K562 (cell line): ENCODE data around the gene EFNA2. TPM values are rescaled to one million over a fixed set of nuclear protein-coding genes. Genes with fewer than 3 reads are reported as not detected.

ENCODE experiments used
- ATAC-seq: fragments of 200-7000 bp; cut with Tn5 transposase; 3 replicates; pipeline ENCODE4 v1.9.1; 2020; ENCODE audit warnings: moderate library complexity
- BruUV-seq: library from RNA; stranded (reverse); fragments of 400-500 nt; replicated peaks from 2 replicates; lab custom pipeline; 2021; lab: Mats Ljungman, UMichigan
- CTCF ChIA-PET: fragments of 300-600 bp; formaldehyde crosslinking; extraction: SDS; loops from one replicate; lab custom pipeline; 2021; ENCODE audit warnings: low intra/inter-chr PET ratio; lab: Yijun Ruan, JAX
- POLR2A ChIA-PET: fragments of 300-600, 350-650 bp; sonication (Branson Sonifier 250); formaldehyde crosslinking; extraction: SDS; loops from one replicate; lab custom pipeline; 2021; ENCODE audit warnings: antibody characterized with exemption, inconsistent platforms; lab: Yijun Ruan, JAX
- DNase-seq, 4 experiments: peaks; one replicate each; pipeline versions ENCODE4 v3.0.0 to v3.0.0-alpha.2; 2011 to 2018; ENCODE audit warnings: low spot score in 3 of 4, mixed read lengths in 3 of 4; ENCODE audit errors: extremely low read depth in 1 of 4
- FAIRE-seq: peaks from 2 replicates; lab custom pipeline; 2011; peaks lifted over from hg19 to GRCh38; lab: Jason Lieb, UNC
- H2AFZ ChIP-seq: 2 replicates; pipeline ENCODE4 v1.6.0; 2011; ENCODE audit warnings: low read depth, low read length, control low read depth, inconsistent platforms
- H3K27ac ChIP-seq: fragments of 200-600 bp; 3 replicates; pipeline ENCODE4 v1.8.0; 2011; ENCODE audit warnings: low read depth, mild to moderate bottlenecking, control low read depth, inconsistent platforms, low read length, moderate library complexity, mixed read lengths; ENCODE audit errors: extremely low read depth
- H3K27me3 ChIP-seq, 2 experiments: fragments of 300-600 bp in 1 of 2; 2 replicates in 1 of 2; 3 replicates in 1 of 2; pipeline versions ENCODE4 v1.6.0 to v1.8.0; 2011; ENCODE audit warnings: inconsistent platforms in 2 of 2, low read length in 2 of 2, mild to moderate bottlenecking in 1 of 2, mixed read lengths in 1 of 2, moderate library complexity in 1 of 2; ENCODE audit not compliant: control insufficient read depth in 2 of 2, insufficient read depth in 2 of 2
- H3K36me3 ChIP-seq: fragments of 300-600 bp; 3 replicates; pipeline ENCODE4 v1.8.0; 2011; ENCODE audit warnings: mild to moderate bottlenecking, low read length, inconsistent platforms; ENCODE audit not compliant: control insufficient read depth, insufficient read depth
- H3K4me1 ChIP-seq, 2 experiments: fragments of 200-600 bp in 1 of 2; replicated peaks in 1 of 2; 2 replicates in 1 of 2; 3 replicates in 1 of 2; pipeline versions ENCODE4 v1.5.1 to v1.8.0; 2011; ENCODE audit warnings: inconsistent platforms in 2 of 2, low read length in 2 of 2, mild to moderate bottlenecking in 1 of 2, mixed read lengths in 1 of 2, moderate library complexity in 1 of 2; ENCODE audit not compliant: control insufficient read depth in 2 of 2, insufficient read depth in 2 of 2
- H3K4me2 ChIP-seq: 2 replicates; pipeline ENCODE4 v1.6.1; 2011; ENCODE audit warnings: low read length, control low read depth, inconsistent platforms, mixed read lengths; ENCODE audit not compliant: insufficient read depth
- H3K4me3 ChIP-seq: fragments of 200-600 bp; sonication (generic), shearing (Covaris generic); 2 replicates; pipeline ENCODE4 v1.5.1; 2016; ENCODE audit warnings: control low read depth, inconsistent platforms
- H3K79me2 ChIP-seq: fragments of 200-600 bp; 3 replicates; pipeline ENCODE4 v1.8.0; 2011; ENCODE audit warnings: low read length, inconsistent platforms; ENCODE audit not compliant: control insufficient read depth, insufficient read depth
- H3K9ac ChIP-seq, 2 experiments: 2 replicates each; pipeline versions ENCODE4 v1.6.0 to v1.6.1; 2011; ENCODE audit warnings: low read depth in 2 of 2, low read length in 2 of 2, control low read depth in 1 of 2, inconsistent platforms in 1 of 2, mild to moderate bottlenecking in 1 of 2, mixed read lengths in 1 of 2; ENCODE audit not compliant: insufficient read depth in 1 of 2
- H3K9me1 ChIP-seq: one replicate; pipeline ENCODE4 v1.6.0; 2011; ENCODE audit warnings: inconsistent platforms, mild to moderate bottlenecking, low read length, moderate library complexity; ENCODE audit not compliant: control insufficient read depth, insufficient read depth
- H3K9me3 ChIP-seq: replicated peaks from 2 replicates; pipeline ENCODE4 v1.5.1; 2011; ENCODE audit warnings: low read depth, low read length, inconsistent platforms; ENCODE audit not compliant: control insufficient read depth, insufficient read depth
- H4K20me1 ChIP-seq: replicated peaks from 2 replicates; pipeline ENCODE4 v1.6.1; 2011; ENCODE audit warnings: low read length, inconsistent platforms, mixed read lengths; ENCODE audit not compliant: control insufficient read depth, insufficient read depth
- CHD1 ChIP-seq: fragments of 200-600 bp; sonication (generic); IDR thresholded peaks from one replicate; pipeline ENCODE4 v1.6.1; 2012; ENCODE audit warnings: mild to moderate bottlenecking, moderate library complexity, low read length, inconsistent platforms
- HDAC1 ChIP-seq, 2 experiments: fragments of 450-650 bp; IDR thresholded peaks; 2 replicates each; pipeline ENCODE4 v1.6.1; 2016 to 2017; ENCODE audit warnings: inconsistent platforms in 1 of 2, mild to moderate bottlenecking in 1 of 2, moderate library complexity in 1 of 2
- HNRNPK ChIP-seq: fragments of 200-400 bp; formaldehyde crosslinking; IDR thresholded peaks from one replicate; pipeline ENCODE4 v1.6.1; 2018; ENCODE audit warnings: mild to moderate bottlenecking, low read depth, low read length; ENCODE audit not compliant: poor library complexity, severe bottlenecking
- KDM2B ChIP-seq: fragments of 250-450 bp; sonication (Bioruptor Pico); IDR thresholded peaks from 2 replicates; pipeline ENCODE4 v1.8.0; 2021; ENCODE audit warnings: mild to moderate bottlenecking, moderate library complexity
- POLR2AphosphoS2 ChIP-seq: IDR thresholded peaks from 2 replicates; pipeline ENCODE4 v1.6.1; 2012; ENCODE audit warnings: low read length, improper control_type of control experiment
- POLR2B ChIP-seq: fragments of 450-650 bp; IDR thresholded peaks from 2 replicates; pipeline ENCODE4 v1.6.1; 2018; ENCODE audit warnings: low read depth; ENCODE audit not compliant: partially characterized antibody
- POLR2G ChIP-seq: fragments of 200-400 bp; formaldehyde crosslinking; IDR thresholded peaks from 2 replicates; pipeline ENCODE4 v1.6.1; 2017; ENCODE audit warnings: low read depth, mild to moderate bottlenecking, antibody characterized with exemption, low read length, moderate library complexity
- PRDM10 ChIP-seq: fragments of 450-650 bp; IDR thresholded peaks from 2 replicates; pipeline ENCODE4 v1.6.1; 2018; ENCODE audit not compliant: partially characterized antibody
- YY1 ChIP-seq, 3 experiments: IDR thresholded peaks; 2 replicates each; pipeline ENCODE4 v1.6.1; 2011; ENCODE audit warnings: low read length in 2 of 3, mild to moderate bottlenecking in 2 of 3, moderate library complexity in 2 of 3, borderline replicate concordance in 1 of 3, control low read depth in 1 of 3, low read depth in 1 of 3; ENCODE audit not compliant: insufficient read depth in 3 of 3, insufficient replicate concordance in 2 of 3, control insufficient read depth in 1 of 3, insufficient read length in 1 of 3; ENCODE audit errors: extremely low read depth in 1 of 3
- ZBTB7A ChIP-seq: IDR thresholded peaks from 2 replicates; pipeline ENCODE4 v1.6.1; 2011; ENCODE audit warnings: low read depth, mild to moderate bottlenecking, low read length, moderate library complexity, borderline replicate concordance; ENCODE audit not compliant: control insufficient read depth
- ZNF511 ChIP-seq: sonication (generic); formaldehyde crosslinking; IDR thresholded peaks from 2 replicates; pipeline ENCODE4 v1.8.0; 2022; ENCODE audit warnings: mild to moderate bottlenecking, missing genetic modification reagents
- ZNF740 ChIP-seq, 3 experiments: fragments of 200-800 bp in 1 of 3; sonication (Bioruptor generic) in 1 of 3; sonication (generic) in 1 of 3; formaldehyde crosslinking in 1 of 3; IDR thresholded peaks; 2 replicates each; pipeline versions ENCODE4 v1.6.1 to v1.8.0; 2016 to 2022; ENCODE audit warnings: mild to moderate bottlenecking in 2 of 3, missing compliant biosample characterization in 2 of 3, missing genetic modification characterization in 2 of 3, missing genetic modification reagents in 1 of 3
- WGBS: fragments of 100-300 bp; shearing (Covaris generic); methylation state at CpG from one replicate; pipeline ENCODE4 v1.1.6; 2016; ENCODE audit warnings: low coverage, mixed read lengths; ENCODE audit not compliant: insufficient coverage; ENCODE audit errors: missing lambda C conversion rate; 5-methylcytosine and 5-hydroxymethylcytosine counted together
- in situ Hi-C: fragments of 300-500 bp; cut with MboI; formaldehyde crosslinking; loops from 4 replicates; pipeline ENCODE4 v1.15.0; 2018; ENCODE audit warnings: inconsistent platforms, mixed read lengths
- intact Hi-C: fragments of 100-400 bp; cut with micrococcal nuclease; formaldehyde crosslinking; loops from 2 replicates; pipeline ENCODE4 v1.14.2; 2022
- polyA plus RNA-seq, 8 experiments: library from polyadenylated mRNA; depleted of rRNA in 4 of 8; stranded (reverse) in 5 of 8; unstranded in 3 of 8; fragments of >200 nt; fragmentation: Nextera tagmentation in 2 of 8; fragmentation: Illumina TruSeq in 1 of 8; extraction: Ambion mirVana in 2 of 8; extraction: Trizol in 1 of 8; gene quantifications; 2 replicates each; pipeline versions ENCODE4 v1.2.1 to v1.2.3, GENCODE V29; 2011 to 2014; ENCODE audit warnings: inconsistent platforms in 1 of 8, missing spikeins in 1 of 8
- total RNA-seq, 7 experiments: library from RNA; depleted of rRNA in 6 of 7; stranded (reverse); fragments of >200 nt in 6 of 7; fragmentation: Illumina TruSeq in 2 of 7; extraction: Trizol in 2 of 7; gene quantifications; 2 replicates each; pipeline versions ENCODE4 v1.2.1 to v1.2.3, GENCODE V29; 2011 to 2021; ENCODE audit warnings: low replicate concordance in 1 of 7

The EFNA2 gene
- total and polyA plus RNA-seq, 9 of the 15 experiments (the other 6 are each of a cell fraction or from before 2014, with no cell fraction given), result 0.11 to 0.44 (median 0.15) TPM; not detected in 6

GRCh38 chr19:1249990-1250436, 35.7 kb upstream of the EFNA2 start:
- Histone ChIP-seq H3K36me3 (peaks cover 53% of the 10 kb centered on the region; the same call in 1 of the 3 replicates), H3K27me3 (no peaks in the 10 kb centered on the region), H4K20me1 (no peaks in the 10 kb centered on the region), H3K4me3 (peak overlapping the region; percentile 93), H3K4me1 (peaks cover 36 to 95% of the 10 kb centered on the region in 2 experiments), H3K4me2 (peak overlapping the region; percentile 84), H2AFZ (no peak overlapping the region), H3K27ac (peak overlapping the region; percentile 82), H3K9ac (peak overlapping the region; percentile 79 to 96), H3K79me2 (peaks cover 62% of the 10 kb centered on the region), H3K9me3 (no peaks in the 10 kb centered on the region), H3K9me1 (no peaks in the 10 kb centered on the region)
- WGBS, result 0% methylated on average over 23 of the region's 67 CpGs
- intact Hi-C loops, result loop anchor here (1.0 kb wide), 1 partner anchor 16 kb away; no protein-coding TSS in a partner anchor
- CTCF ChIA-PET, result interaction anchor here (0.7 kb wide), 1 partner anchor 162 kb away, joined by 6 read pairs; no protein-coding TSS in a partner anchor
- BruUV-seq, result no TSS peak
- ATAC-seq (no peak), DNase-seq (no peak), FAIRE-seq (no peak)
- POLR2A ChIA-PET, result interaction anchor here (0.6 to 1.0 kb wide), 3 partner anchors 17 to 340 kb away, joined by 3 to 8 read pairs (median 4); partner anchors contain the start of gene CIRBP
- in situ Hi-C loops, result loop anchor here (25.0 kb wide), 1 partner anchor 488 kb away; the partner anchor contains the start of gene MISP
- TF ChIP-seq POLR2G, result no peak
- TF ChIP-seq ZNF511 (CRISPR knock-in tag), result 0 out of 2 replicates have a peak, but pooled peaks have one; percentile 9
- peak; percentile 89 for TF ChIP-seq CHD1
- peak in 1 of 2 experiments; percentile 54; a peak in 2 of 4 replicates for TF ChIP-seq HDAC1 (IDR thresholded peaks at IDR 0.05)
- TF ChIP-seq PRDM10, result peak; percentile 8
- peak; percentile 66; the same call in 1 of the 2 replicates for TF ChIP-seq KDM2B (CRISPR knock-in tag)
- no peak for TF ChIP-seq POLR2AphosphoS2
- TF ChIP-seq POLR2B, result peak; percentile 14
- peak; percentile 10 for TF ChIP-seq HNRNPK
- peak in 2 of 3 experiments; percentile 14 to 28 for TF ChIP-seq YY1 (IDR thresholded peaks at IDR 0.05; ENCODE audit: borderline replicate concordance in 1 of 3, control insufficient read depth in 1 of 3, extremely low read depth in 1 of 3, insufficient read depth in 3 of 3, insufficient read length in 1 of 3, insufficient replicate concordance in 2 of 3, low read depth in 1 of 3, low read length in 2 of 3)
- peak; percentile 67; the same call in 1 of the 2 replicates for TF ChIP-seq ZBTB7A
- TF ChIP-seq ZNF740 (CRISPR knock-in tag; IDR thresholded peaks at IDR 0.05), result no peak
- TF ChIP-seq ZNF740 (tag; IDR thresholded peaks at IDR 0.05), result 0 out of 4 replicates have a peak, but pooled peaks of 1 of the 2 experiments have one; percentile 57
